Ramos (cell line): Measurements from ENCODE around the gene SLC6A19.

Experiments used
- in situ Hi-C: fragments of 300-500 bp; cut with MboI; formaldehyde crosslinking; loops from one replicate; pipeline ENCODE4 v1.14.3; 2022; ENCODE audit warnings: low sequenced_read_pairs; ENCODE audit not compliant: unreplicated experiment

The SLC6A19 gene

GRCh38 chr5:1232780-1233179 is 31.4 kb downstream of the SLC6A19 start:
- in situ Hi-C loops: no loop called here

- in situ Hi-C loops: no loop called here
These were observed 34.0 kb downstream of the SLC6A19 start for GRCh38 chr5:1235379-1235778.

- in situ Hi-C loops: no loop called here
These were observed 34.4 kb downstream of the SLC6A19 start for GRCh38 chr5:1235838-1236237.

- in situ Hi-C loops: no loop called here
These were observed 38.3 kb downstream of the SLC6A19 start for GRCh38 chr5:1239505-1240251.

- in situ Hi-C loops: no loop called here
These were observed 39.3 kb downstream of the SLC6A19 start for GRCh38 chr5:1240496-1241260.

- in situ Hi-C loops: no loop called here
These were observed 40.2 kb downstream of the SLC6A19 start for GRCh38 chr5:1241509-1242080.

GRCh38 chr5:1242733-1243486 is 41.5 kb downstream of the SLC6A19 start:
- in situ Hi-C loops: no loop called here

GRCh38 chr5:1243487-1244130 is 42.2 kb downstream of the SLC6A19 start:
- in situ Hi-C loops: no loop called here

- in situ Hi-C loops: no loop called here
These were observed 42.9 kb downstream of the SLC6A19 start for GRCh38 chr5:1244255-1244654.

GRCh38 chr5:1244976-1245375 is 43.6 kb downstream of the SLC6A19 start:
- in situ Hi-C loops: no loop called here

- in situ Hi-C loops: no loop called here
These were observed 44.6 kb downstream of the SLC6A19 start for GRCh38 chr5:1245905-1246576.

GRCh38 chr5:1246711-1247431 is 45.5 kb downstream of the SLC6A19 start:
- in situ Hi-C loops: no loop called here

- in situ Hi-C loops: no loop called here
These were observed 46.4 kb downstream of the SLC6A19 start for GRCh38 chr5:1247811-1248210.

- in situ Hi-C loops: no loop called here
These were observed 48.2 kb downstream of the SLC6A19 start for GRCh38 chr5:1249366-1250280.

- in situ Hi-C loops: no loop called here
These were observed 50.5 kb downstream of the SLC6A19 start for GRCh38 chr5:1251678-1252580.

- in situ Hi-C loops: no loop called here
These were observed 51.3 kb downstream of the SLC6A19 start for GRCh38 chr5:1252681-1253080.
